ENCODE measurements around the gene CDKN2B-AS1. TPM values are rescaled to one million over a fixed set of nuclear protein-coding genes. Genes with fewer than 3 reads are reported as not detected.

CDKN2B-AS1 gene
- total RNA-seq, 1 experiment from 2014 or later, result not detected

DNA sequence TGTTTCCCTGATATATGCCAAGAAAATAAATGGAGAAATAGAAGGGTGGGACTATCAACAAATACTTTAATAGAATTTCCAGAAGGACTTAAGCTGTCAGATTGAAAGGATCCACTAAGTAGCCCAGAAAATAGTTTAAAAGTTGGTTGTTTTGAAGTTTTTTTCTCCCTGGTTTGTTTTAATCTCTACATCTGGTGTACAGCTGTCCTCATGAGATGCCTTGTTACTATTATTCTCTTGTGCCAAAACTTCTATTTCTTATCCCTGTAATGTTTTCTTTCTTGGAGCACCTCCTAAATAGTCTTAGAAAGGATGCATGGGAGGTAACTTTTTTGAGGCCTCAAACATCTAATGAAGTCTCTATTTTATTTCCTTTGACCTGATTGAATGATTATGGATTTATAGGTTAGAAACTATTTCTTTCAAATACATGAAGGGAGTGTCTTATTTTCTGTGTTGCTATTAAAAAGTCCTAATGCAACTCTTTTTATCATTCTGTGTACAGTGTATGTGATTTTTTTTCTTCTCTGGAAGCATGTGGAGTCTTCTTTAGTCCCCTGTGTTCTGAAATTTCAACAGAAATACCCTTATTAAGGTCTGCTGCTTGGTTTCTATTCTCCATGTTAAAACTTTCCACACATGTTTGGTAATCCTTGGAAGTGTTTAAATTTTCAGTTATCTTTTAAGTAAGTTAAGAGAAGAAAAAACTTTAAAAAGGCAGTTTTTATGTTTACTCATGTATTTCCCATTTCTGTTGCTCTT, 154.5 kb downstream of the CDKN2B-AS1 start:
- Histone ChIP-seq H3K79me2 (ENCODE audit: insufficient read depth, low read length) (no peaks in the 10 kb centered on the region), H2BK120ac (ENCODE audit: low read depth, low read length, poor library complexity, severe bottlenecking) (no peak overlapping the region), H2AK5ac (ENCODE audit: insufficient read length, low read length) (no peak overlapping the region), H3K18ac (ENCODE audit: insufficient read length, low read depth, low read length) (no peak overlapping the region), H3K23ac (ENCODE audit: insufficient read length, low read depth, low read length) (no peak overlapping the region), H4K20me1 (ENCODE audit: control insufficient read depth, insufficient read depth, insufficient read length) (no peaks in the 10 kb centered on the region), H2BK5ac (ENCODE audit: insufficient read length, low read length) (no peak overlapping the region), H2BK12ac (ENCODE audit: insufficient read length, low read depth, low read length) (no peak overlapping the region), H4K5ac (ENCODE audit: insufficient read length, low read depth, low read length) (no peak overlapping the region), H3K14ac (ENCODE audit: insufficient read depth, low read length) (no peak overlapping the region), H3K9me3 (ENCODE audit: control insufficient read depth, low read depth, low read length) (no peaks in the 10 kb centered on the region), H3K23me2 (ENCODE audit: insufficient read length, low read depth, low read length, poor library complexity, severe bottlenecking) (no peaks in the 10 kb centered on the region), H2BK20ac (ENCODE audit: low read depth, low read length, poor library complexity, severe bottlenecking) (no peak overlapping the region), H4K8ac (replicated peaks; ENCODE audit: insufficient read length, low read depth, low read length) (no peak overlapping the region), H2BK15ac (ENCODE audit: low read depth, low read length) (no peak overlapping the region), H3K4me2 (ENCODE audit: insufficient read depth, insufficient read length, low read length) (no peak overlapping the region), H3K27ac (ENCODE audit: insufficient read length, low read depth, low read length) (no peak overlapping the region), H3K4me1 (ENCODE audit: insufficient read depth, low read length) (no peaks in the 10 kb centered on the region), H3K79me1 (ENCODE audit: insufficient read depth, low read depth, low read length, poor library complexity, severe bottlenecking) (no peaks in the 10 kb centered on the region), H2AFZ (ENCODE audit: low read length) (no peak overlapping the region), H3K27me3 (ENCODE audit: insufficient read depth, low read length) (no peaks in the 10 kb centered on the region), H3T11ph (ENCODE audit: low read length) (no peak overlapping the region), H4K91ac (ENCODE audit: insufficient read length, low read depth, low read length) (no peak overlapping the region), H3K9ac (ENCODE audit: extremely low read depth, insufficient read length, low read length) (no peak overlapping the region), H3K4ac (ENCODE audit: low read depth, low read length) (no peak overlapping the region), H3K56ac (ENCODE audit: insufficient read length, low read depth, low read length) (no peak overlapping the region)
- Mint-ChIP-seq H3K4me3 (no peak overlapping the region), H3K9me3 (no peaks in the 10 kb centered on the region), H3K4me1 (no peaks in the 10 kb centered on the region), H3K27ac (no peak overlapping the region), H3K36me3 (ENCODE audit: insufficient read depth in 1 of 3, low read depth in 3 of 3) (no peaks in the 10 kb centered on the region), H3K27me3 (ENCODE audit: low read depth) (no peaks in the 10 kb centered on the region)
- TF ChIP-seq, protein P1, sequence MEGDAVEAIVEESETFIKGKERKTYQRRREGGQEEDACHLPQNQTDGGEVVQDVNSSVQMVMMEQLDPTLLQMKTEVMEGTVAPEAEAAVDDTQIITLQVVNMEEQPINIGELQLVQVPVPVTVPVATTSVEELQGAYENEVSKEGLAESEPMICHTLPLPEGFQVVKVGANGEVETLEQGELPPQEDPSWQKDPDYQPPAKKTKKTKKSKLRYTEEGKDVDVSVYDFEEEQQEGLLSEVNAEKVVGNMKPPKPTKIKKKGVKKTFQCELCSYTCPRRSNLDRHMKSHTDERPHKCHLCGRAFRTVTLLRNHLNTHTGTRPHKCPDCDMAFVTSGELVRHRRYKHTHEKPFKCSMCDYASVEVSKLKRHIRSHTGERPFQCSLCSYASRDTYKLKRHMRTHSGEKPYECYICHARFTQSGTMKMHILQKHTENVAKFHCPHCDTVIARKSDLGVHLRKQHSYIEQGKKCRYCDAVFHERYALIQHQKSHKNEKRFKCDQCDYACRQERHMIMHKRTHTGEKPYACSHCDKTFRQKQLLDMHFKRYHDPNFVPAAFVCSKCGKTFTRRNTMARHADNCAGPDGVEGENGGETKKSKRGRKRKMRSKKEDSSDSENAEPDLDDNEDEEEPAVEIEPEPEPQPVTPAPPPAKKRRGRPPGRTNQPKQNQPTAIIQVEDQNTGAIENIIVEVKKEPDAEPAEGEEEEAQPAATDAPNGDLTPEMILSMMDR (conservative IDR thresholded peaks at IDR 0.05), result no peak
- DNase-seq, result no peak

Data from H9 (cell line).